HL-60 (cell line): ENCODE measurements around the gene PXDN.

Experiments
- CTCF ChIP-seq: IDR thresholded peaks from one replicate; pipeline ENCODE4 v1.5.1; 2011; ENCODE audit warnings: low read length, control low read depth, inconsistent platforms; ENCODE audit not compliant: insufficient read depth
- POLR2AphosphoS5 ChIP-seq: IDR thresholded peaks from 2 replicates; pipeline ENCODE4 v1.6.1; 2012; ENCODE audit warnings: low read depth
- REST ChIP-seq: IDR thresholded peaks from 2 replicates; pipeline ENCODE4 v1.6.1; 2012; ENCODE audit warnings: low read depth; ENCODE audit not compliant: insufficient replicate concordance
- SPI1 ChIP-seq: IDR thresholded peaks from 2 replicates; pipeline ENCODE4 v1.6.1; 2012; ENCODE audit warnings: low read depth, mild to moderate bottlenecking, borderline replicate concordance

- TF ChIP-seq POLR2AphosphoS5 (no peak), CTCF (no peak), SPI1 (no peak), REST (no peak)
Observed at GRCh38 chr2:1696472-1696871, 47.8 kb downstream of the PXDN start.
